ENCODE results near the gene ZNF695.

ZNF695 gene

GRCh38 chr1:246959944-246960693 is 47.7 kb downstream of the ZNF695 start:
- no peak for DNase-seq (ENCODE audit: low read depth, low spot score)

DNA sequence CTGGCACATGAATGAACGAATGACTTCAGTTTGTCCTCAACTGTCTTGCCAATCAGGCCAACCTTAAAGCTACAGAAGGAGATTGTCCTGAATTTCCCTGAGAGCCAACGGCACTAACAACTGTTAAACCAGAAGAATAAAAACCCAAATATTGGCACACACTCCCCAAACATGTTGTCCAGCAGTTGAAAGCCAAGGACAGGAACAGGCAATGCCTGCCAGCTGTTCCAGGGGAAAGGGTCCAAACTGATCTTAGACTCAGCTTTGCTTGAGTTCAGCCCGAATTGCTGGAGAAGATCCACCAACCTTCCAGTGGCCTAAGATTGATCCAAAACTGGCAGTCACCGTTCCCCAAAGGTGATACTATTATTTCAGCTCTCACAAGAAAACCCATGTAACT is 53.7 kb downstream of the ZNF695 start:
- no peak for DNase-seq (ENCODE audit: low read depth, low spot score)

GRCh38 chr1:246951413-246951812 is 56.4 kb downstream of the ZNF695 start:
- no peak for DNase-seq (ENCODE audit: low read depth, low spot score)

- no peak for DNase-seq (ENCODE audit: low read depth, low spot score)
Observed at GRCh38 chr1:246949956-246950355, 57.9 kb downstream of the ZNF695 start.

DNA sequence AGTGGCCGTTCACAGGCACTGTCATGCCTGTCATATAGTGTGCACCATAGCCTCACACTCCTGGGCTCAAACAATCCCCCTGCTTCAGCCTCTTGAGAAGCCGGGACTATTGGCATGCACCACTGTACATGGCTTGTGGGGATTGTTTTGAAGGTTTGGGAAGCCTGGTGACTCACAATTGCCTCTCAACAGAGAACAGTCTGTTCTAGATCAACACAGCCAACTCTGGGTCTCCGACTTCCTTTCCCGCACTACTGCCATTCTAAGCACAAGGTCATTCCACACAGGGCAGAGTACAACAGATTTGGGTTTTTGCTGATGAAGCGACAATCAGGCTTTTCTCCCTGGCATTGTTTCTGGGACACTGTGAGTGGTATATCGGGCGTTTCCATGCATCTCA is 60.6 kb downstream of the ZNF695 start:
- DNase-seq (ENCODE audit: low read depth, low spot score) = no peak

GRCh38 chr1:246946366-246946765 is 61.5 kb downstream of the ZNF695 start:
- DNase-seq (ENCODE audit: low read depth, low spot score) = no peak
